IPS DF 19.7 (cell line): ENCODE results near the gene ADGRL1.

Experiments
- DNase-seq: peaks from one replicate; pipeline ENCODE4 v3.0.0-alpha.2; 2013; ENCODE audit warnings: low read depth, low spot score

The ADGRL1 gene

GRCh38 chr19:14112809-14113385 lies 93.1 kb downstream of the ADGRL1 start:
- no peak for DNase-seq

DNA sequence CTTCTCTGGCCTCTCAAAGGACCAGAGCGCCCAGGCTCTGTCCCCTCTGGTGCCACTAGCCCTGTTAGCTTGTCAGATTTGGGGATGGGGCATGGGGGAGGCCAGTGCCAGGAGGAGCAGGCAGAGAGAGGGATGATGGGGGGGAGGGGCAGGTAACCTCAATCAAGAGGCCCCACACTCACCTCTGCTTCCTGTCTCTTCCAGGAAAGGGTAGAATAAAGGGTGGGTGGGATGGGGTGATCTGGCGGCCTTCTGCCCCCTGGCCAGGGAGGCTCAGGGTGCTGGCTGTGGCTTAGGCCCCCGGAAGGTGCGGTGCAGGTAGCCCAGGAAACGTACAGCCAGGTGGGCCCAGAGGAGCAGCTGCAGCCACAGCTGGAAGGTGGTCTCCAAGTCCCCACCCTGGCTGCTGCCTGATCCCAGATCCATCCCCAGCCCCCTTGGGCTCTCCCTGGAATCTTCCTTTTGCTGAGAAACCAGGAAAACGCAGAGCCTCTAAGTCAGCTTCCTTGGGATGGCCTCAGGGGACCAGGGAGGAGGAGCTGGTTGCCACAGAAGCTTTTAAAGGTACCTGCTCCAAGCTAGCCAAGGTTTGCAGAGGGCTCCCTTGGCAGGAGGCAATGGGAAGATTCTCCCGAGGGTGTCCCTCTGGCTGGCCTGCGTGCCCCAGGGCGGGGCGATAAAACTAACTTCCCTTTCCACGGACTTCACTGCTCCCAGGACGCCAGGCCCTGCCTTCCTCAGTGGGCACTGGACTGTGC lies 93.7 kb downstream of the ADGRL1 start:
- no peak for DNase-seq

- no peak for DNase-seq
Observed at GRCh38 chr19:14111486-14111885, 94.5 kb downstream of the ADGRL1 start.

DNA sequence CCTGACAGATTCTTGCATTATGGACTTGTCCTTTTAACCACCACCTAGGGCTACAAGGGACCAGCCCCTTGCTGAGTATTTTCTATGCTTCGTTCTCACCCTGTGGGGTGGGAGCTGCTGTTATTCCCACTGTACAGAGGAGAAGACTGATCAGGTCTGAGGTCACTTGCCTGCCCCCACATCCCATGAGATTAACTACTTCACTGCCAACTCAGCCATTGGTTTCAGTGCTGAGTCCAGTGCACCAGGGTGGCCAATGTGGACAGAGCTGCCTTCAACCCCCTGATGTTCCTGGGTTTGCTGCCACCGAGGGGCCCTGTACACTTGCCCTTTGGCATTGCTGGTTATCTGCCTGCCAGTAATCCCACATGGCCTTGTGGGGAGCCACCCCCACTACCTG lies 95.3 kb downstream of the ADGRL1 start:
- DNase-seq, result no peak

- DNase-seq, result no peak
Observed at GRCh38 chr19:14107581-14108461, 98.1 kb downstream of the ADGRL1 start.

DNA sequence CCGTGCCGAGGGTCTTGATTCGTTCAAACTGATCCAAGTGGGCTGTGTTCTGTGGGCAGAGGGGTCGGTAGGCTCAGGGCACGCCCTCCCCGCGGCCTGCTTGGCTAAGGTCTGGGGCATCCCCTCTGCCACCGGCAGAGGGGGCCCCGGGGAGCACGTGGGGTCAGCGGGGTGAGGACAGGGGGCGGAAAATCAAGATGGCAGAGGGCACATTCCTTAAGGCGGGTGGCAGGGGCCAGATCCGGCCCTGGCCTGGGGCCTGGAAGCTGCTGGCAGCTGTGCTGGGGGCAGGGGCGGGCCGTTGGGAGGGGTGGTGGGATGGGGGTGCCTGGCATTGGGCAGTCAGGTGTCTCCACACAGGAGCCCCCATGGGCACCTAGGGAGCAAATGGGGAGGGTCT lies 99.1 kb downstream of the ADGRL1 start:
- no peak for DNase-seq

DNA sequence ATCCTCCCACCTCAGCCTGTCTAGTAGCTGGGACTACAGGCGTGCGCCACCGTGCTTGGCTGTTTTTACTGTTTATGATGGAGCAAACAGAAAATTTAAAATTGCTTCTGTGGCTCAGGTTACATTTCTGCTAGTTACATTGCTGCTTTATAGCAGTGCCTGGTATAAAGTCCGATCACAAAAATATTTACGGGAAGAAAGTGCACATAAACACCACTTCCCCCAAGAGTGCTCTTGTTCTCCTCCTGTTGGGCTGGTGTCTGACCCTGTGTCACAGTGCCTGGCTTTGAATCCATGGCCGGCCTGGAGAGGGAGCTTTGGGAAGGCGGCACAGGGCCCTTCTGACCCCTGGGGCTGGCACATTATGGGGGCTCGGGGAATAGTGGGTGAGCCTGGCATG lies 100.3 kb downstream of the ADGRL1 start:
- DNase-seq, result no peak

GRCh38 chr19:14103310-14103709 lies 102.7 kb downstream of the ADGRL1 start:
- no peak for DNase-seq

DNA sequence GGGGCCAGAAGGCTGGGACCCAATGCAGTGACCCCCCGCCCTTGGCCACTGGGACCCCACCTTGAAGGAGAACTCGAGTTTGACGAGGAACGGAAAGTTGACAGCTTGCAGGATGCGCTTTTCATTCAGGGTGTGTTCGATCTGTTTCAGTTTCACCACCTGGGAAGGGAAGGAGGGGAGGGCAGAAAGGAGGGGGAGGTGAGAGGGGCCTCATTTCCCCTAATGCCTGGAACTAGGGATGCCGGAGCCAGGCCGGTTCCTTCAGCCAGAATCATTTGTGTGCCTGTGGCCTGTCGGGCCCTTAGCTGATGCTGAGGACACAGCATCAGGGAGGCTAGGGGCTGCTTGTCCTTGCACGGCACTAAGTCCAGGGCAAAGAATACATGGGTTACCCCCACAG lies 103.2 kb downstream of the ADGRL1 start:
- no peak for DNase-seq

- no peak for DNase-seq
Observed at GRCh38 chr19:14102102-14102696, 103.8 kb downstream of the ADGRL1 start.

- DNase-seq, result no peak
Observed at GRCh38 chr19:14101003-14101545, 104.9 kb downstream of the ADGRL1 start.
